Dendritic cell treated with granulocyte-macrophage colony-stimulating factor and Interleukin-4, amounts not matched to agents 40 ng/mL and 50 ng/mL, for 4 days (primary cell): Measurements from ENCODE around the gene C19orf73.
"Not testable (repeated sequence)": the region's sequence is repeated elsewhere in the genome, so short reads cannot be mapped to it uniquely, and the experiment has no call there.

Experiments used
- H3K27ac Mint-ChIP-seq: one replicate; pipeline ENCODE4 v1.8.0; 2022; ENCODE audit warnings: mild to moderate bottlenecking, mixed read lengths
- H3K27me3 Mint-ChIP-seq: one replicate; pipeline ENCODE4 v1.8.0; 2022; ENCODE audit warnings: mild to moderate bottlenecking, mixed read lengths
- H3K36me3 Mint-ChIP-seq: one replicate; pipeline ENCODE4 v1.8.0; 2022; ENCODE audit warnings: low read depth, mixed read lengths
- H3K4me1 Mint-ChIP-seq: one replicate; pipeline ENCODE4 v1.8.0; 2022; ENCODE audit warnings: low read depth, mixed read lengths
- H3K4me3 Mint-ChIP-seq: one replicate; pipeline ENCODE4 v1.8.0; 2022; ENCODE audit warnings: mild to moderate bottlenecking, moderate library complexity, mixed read lengths
- H3K9me3 Mint-ChIP-seq: one replicate; pipeline ENCODE4 v1.8.0; 2022; ENCODE audit warnings: mixed read lengths
- intact Hi-C: fragments of 100-400 bp; cut with micrococcal nuclease; formaldehyde crosslinking; loops from one replicate; pipeline ENCODE4 v1.15.0; 2022

Gene C19orf73

GRCh38 chr19:49121841-49122240, 2.9 kb upstream of the C19orf73 start:
- H3K4me3 Mint-ChIP-seq, H3K9me3 Mint-ChIP-seq, H3K36me3 Mint-ChIP-seq, intact Hi-C loops, H3K27ac Mint-ChIP-seq: not testable (repeated sequence)
- H3K27me3 Mint-ChIP-seq: peaks cover 50% of the 10 kb centered on the region
- H3K4me1 Mint-ChIP-seq: peaks cover 35% of the 10 kb centered on the region

GRCh38 chr19:49120868-49121267, 1.9 kb upstream of the C19orf73 start:
- H3K27ac Mint-ChIP-seq: no peak overlapping the region
- H3K9me3 Mint-ChIP-seq: peaks cover 7% of the 10 kb centered on the region
- peaks cover 47% of the 10 kb centered on the region for H3K27me3 Mint-ChIP-seq
- H3K4me3 Mint-ChIP-seq: peak overlapping the region; percentile 15
- intact Hi-C loops: no loop called here
- peaks cover 11% of the 10 kb centered on the region for H3K36me3 Mint-ChIP-seq
- H3K4me1 Mint-ChIP-seq: peaks cover 44% of the 10 kb centered on the region

DNA sequence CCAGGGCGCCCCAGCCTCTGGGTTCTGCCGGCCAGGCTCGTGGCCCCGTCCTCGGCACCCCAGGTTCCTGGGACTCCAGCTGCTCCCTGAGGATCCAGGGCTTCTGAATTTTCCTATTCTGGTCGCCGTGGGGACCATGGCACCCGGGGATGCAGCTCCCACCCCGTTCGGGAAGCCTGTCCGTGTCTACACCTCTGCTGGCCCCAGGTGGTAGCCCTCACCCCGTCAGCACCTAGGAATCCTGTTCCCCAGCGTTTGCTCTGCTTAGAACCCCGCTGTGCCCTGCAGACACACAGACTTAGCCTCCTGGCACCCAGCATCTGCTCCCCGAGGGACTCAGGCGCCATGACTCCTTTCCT, 1.4 kb upstream of the C19orf73 start:
- intact Hi-C loops: no loop called here
- H3K36me3 Mint-ChIP-seq: peaks cover 11% of the 10 kb centered on the region
- H3K4me1 Mint-ChIP-seq: peaks cover 46% of the 10 kb centered on the region
- peak overlapping the region; percentile 99 for H3K27ac Mint-ChIP-seq
- H3K27me3 Mint-ChIP-seq: peaks cover 43% of the 10 kb centered on the region
- peaks cover 7% of the 10 kb centered on the region for H3K9me3 Mint-ChIP-seq
- peak overlapping the region; percentile 15 for H3K4me3 Mint-ChIP-seq

DNA sequence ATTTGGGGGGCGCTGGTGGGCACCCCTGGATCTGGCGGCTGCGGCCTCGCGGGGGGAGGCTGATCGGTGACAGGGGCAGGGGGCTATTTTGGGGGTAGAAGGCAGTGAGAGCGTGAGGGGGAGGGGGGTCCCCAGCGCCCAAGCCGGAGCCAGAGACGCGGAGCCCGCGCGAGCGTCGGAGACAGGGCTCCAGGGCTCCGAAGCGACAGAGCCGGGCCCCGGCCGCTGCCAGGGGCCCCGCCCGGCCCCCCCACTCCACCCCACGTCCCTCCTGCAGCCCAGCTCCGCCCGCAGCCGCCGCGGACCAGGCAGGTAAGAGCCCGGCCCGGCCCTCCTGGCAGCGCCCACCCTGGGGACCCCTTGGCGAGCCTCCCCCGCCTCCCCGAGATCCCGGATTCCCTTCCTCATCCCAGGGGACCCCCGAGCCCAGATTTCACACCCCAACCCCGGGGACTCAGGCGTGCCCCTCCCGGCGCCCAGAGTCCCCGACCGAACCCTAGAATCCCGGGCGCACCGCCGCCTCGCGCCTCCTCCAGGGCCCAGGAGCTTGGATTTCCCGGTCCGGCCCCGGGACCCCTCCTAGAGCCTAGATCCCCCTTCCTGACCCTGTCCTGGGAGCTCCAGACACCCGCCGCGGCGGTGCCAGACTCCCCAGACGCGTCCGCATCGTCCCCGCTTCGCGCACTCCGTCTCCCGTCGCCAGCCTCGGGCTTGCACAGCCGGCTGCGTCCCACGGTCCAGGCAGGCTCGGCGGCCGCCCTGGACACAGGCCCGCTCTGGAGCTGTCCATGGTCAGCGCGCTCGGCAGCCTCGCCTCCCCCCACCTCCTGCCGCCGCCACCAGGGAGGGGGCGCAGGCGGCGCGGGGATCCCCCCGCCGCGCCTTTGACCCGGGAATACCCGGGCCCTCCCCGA, 725 bp upstream of the C19orf73 start, which contains the start of gene PPFIA3:
Gene PPFIA3, plus strand, starts transcription at position 134 of the 914 bp plus-strand sequence. CDS start 8,330 bp downstream, outside the sequence.
- H3K27me3 Mint-ChIP-seq: peaks cover 40% of the 10 kb centered on the region

DNA sequence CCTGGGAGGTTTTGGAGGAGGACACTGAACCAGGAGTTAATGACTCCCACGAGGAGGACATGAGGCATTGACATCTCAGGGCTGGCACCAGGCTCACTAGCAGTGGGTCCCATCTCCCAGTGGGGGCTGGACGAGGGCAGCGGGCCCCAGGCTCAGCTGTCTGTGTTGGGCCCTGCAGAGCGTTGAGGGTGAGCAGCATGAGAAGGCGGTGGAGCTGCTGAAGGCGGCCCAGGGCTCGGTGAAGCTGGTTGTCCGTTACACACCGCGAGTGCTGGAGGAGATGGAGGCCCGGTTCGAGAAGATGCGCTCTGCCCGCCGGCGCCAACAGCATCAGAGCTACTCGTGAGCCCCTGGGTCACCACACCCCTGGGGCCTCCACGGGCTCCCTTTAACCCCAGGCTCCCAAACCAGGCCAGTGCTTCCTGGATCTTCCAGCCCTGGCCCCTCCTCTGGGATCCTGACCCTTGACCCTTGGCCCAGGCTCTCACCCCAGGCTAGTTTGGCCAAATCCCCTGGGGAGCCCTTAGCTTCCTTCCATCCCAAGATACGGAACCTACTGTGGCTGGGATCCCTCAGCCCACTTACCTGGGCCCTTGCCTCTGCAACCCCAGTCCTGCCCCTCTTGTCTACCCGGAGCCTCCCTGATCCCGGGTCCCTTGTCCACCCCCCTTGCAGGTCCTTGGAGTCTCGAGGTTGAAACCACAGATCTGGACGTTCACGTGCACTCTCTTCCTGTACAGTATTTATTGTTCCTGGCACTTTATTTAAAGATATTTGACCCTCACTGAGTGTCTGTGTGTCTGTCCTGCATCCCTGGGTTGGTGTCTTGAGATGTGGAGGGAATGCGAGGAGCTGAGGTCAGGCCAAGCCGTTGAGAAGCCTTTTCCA, 1.0 kb downstream of the C19orf73 start:
- peaks cover 15% of the 10 kb centered on the region for H3K36me3 Mint-ChIP-seq
- peaks cover 7% of the 10 kb centered on the region for H3K9me3 Mint-ChIP-seq
- H3K27me3 Mint-ChIP-seq: peaks cover 36% of the 10 kb centered on the region
- peak overlapping the region; percentile 99 for H3K27ac Mint-ChIP-seq
- H3K4me1 Mint-ChIP-seq: peaks cover 65% of the 10 kb centered on the region
- peak overlapping the region; percentile 81 for H3K4me3 Mint-ChIP-seq
- intact Hi-C loops: loop anchor here (2.0 kb wide), 1 partner anchor 31 kb away; no protein-coding TSS in a partner anchor

More for the DNA sequence above, 725 bp upstream of the C19orf73 start, which contains the start of gene PPFIA3:
- Mint-ChIP-seq H3K27ac (peak within 1 kb of the TSS; percentile 99), H3K36me3 (peaks cover 14% of the 10 kb centered on the region), H3K4me3 (peak within 1 kb of the TSS; percentile 81), H3K4me1 (peaks cover 52% of the 10 kb centered on the region), H3K9me3 (peaks cover 7% of the 10 kb centered on the region)
- intact Hi-C loops: loop anchor here (1.0 to 2.0 kb wide), 2 partner anchors 9 to 29 kb away; no protein-coding TSS in a partner anchor

DNA sequence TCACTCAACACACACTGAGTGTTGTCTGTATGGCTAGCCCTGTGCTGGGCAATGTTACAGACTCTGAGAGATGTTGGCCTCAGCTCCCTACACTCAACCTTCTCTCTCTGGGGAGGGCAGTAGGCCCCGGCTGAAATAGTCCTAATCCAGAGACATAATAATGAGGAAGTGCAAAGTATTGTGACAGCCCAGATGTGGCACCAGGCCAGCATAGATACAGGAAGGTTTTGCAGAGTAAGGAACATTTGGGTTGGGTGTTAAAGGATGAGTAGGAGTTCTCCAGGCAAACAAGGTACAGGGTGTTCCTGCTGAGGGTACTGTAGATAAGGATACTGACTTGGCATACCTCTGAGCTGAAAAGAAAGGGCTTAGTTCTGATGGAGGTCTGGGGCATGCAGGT, 2.4 kb downstream of the C19orf73 start:
- H3K36me3 Mint-ChIP-seq: peaks cover 15% of the 10 kb centered on the region
- H3K4me3 Mint-ChIP-seq: peak overlapping the region; percentile 15
- H3K27ac Mint-ChIP-seq: peak overlapping the region; percentile 99
- peaks cover 69% of the 10 kb centered on the region for H3K4me1 Mint-ChIP-seq
- H3K9me3 Mint-ChIP-seq: peaks cover 7% of the 10 kb centered on the region
- intact Hi-C loops: no loop called here
- peaks cover 29% of the 10 kb centered on the region for H3K27me3 Mint-ChIP-seq

DNA sequence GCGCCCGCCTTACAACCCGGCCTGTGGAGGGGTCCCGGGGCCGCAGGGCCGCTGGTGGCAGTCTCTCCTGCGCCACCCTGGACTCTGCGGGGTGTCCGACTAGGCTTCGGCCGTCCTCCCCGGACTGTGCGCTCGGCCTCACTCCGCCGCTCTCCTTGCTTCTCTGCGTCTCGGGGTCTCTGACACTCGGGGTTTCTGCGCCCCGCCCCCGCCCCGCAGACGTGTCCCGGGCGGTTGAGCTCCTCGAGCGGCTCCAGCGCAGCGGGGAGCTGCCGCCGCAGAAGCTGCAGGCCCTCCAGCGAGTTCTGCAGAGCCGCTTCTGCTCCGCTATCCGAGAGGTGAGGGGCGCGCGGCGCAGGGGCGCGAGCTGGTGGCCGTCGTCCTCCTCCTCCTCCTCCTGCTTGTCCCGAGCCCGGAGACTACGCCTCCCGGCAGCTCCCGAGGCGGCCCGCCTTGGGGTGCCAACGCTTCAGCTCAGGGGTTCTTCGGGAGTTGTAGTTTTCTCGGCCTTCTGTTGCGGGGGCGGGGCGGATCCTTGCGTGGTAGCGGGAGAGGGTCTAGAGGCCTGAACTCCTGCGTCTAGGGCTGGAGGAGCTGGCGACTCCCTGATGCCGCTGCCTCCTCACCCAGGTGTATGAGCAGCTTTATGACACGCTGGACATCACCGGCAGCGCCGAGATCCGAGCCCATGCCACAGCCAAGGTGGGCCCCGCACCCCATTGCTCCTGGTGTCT, 4.1 kb downstream of the C19orf73 start:
- Mint-ChIP-seq H3K9me3 (peaks cover 7% of the 10 kb centered on the region), H3K4me1 (peaks cover 62% of the 10 kb centered on the region), H3K27me3 (peaks cover 12% of the 10 kb centered on the region), H3K36me3 (peaks cover 15% of the 10 kb centered on the region), H3K4me3 (peak overlapping the region; percentile 93), H3K27ac (peak overlapping the region; percentile 81)
- intact Hi-C loops: no loop called here

DNA sequence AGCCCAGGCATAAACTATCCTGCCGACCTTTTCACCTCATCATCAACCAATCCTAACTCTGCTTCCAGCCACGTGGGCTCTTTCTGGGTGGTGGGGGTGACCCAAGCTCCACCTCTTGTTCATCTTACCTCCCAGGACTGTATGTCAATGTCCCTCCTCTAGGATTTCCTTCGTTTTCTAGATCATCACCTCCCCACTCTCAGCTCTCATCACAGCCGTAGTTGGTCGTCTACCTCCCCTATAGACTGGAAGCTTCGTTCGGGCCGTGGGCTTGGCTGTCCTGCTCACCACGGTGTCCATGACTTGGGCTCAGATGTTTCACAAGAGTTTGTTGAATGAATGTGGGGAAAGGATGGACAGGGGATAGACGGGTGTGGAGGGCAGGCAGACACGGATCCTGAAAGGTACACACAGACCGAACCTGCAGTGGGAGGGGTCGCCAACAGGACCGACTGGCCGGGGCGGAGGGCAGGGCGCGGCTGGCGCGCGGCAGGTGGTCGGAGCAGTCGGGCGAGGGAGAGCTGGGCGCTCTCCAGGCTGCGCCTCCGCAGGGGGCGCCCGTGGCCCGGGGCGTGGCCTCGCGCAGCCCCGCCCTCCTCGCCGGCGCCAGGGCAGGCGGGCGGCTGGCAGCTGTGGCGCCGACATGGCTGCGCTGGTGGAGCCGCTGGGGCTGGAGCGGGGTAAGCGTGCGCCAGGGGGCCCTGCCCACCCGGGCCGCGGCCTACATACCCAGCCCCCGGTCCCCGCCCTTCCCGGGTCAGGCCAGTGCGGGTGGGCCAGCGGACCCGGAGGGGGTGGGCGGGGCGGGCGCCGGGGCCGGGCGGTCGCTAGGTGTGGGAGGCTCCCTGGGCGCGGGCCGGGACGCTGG, 4.9 kb downstream of the C19orf73 start, which contains the start of gene LIN7B:
Gene LIN7B, plus strand, starts transcription at position 609 of the 868 bp plus-strand sequence. Its CDS starts 35 bp downstream, at position 644.
- Mint-ChIP-seq H3K27me3 (peaks cover 10% of the 10 kb centered on the region), H3K4me3 (peak within 1 kb of the TSS; percentile 93), H3K27ac (peak within 1 kb of the TSS; percentile 81), H3K9me3 (peaks cover 7% of the 10 kb centered on the region), H3K36me3 (peaks cover 19% of the 10 kb centered on the region), H3K4me1 (peaks cover 62% of the 10 kb centered on the region)
- intact Hi-C loops: no loop called here

- H3K4me3 Mint-ChIP-seq: no peak overlapping the region
- H3K4me1 Mint-ChIP-seq: peaks cover 40% of the 10 kb centered on the region
- peaks cover 2% of the 10 kb centered on the region for H3K9me3 Mint-ChIP-seq
- H3K27me3 Mint-ChIP-seq: peaks cover 10% of the 10 kb centered on the region
- H3K36me3 Mint-ChIP-seq: peaks cover 40% of the 10 kb centered on the region
- H3K27ac Mint-ChIP-seq: no peak overlapping the region
- intact Hi-C loops: no loop called here
Observed at GRCh38 chr19:49111218-49111998, 7.5 kb downstream of the C19orf73 start.

DNA sequence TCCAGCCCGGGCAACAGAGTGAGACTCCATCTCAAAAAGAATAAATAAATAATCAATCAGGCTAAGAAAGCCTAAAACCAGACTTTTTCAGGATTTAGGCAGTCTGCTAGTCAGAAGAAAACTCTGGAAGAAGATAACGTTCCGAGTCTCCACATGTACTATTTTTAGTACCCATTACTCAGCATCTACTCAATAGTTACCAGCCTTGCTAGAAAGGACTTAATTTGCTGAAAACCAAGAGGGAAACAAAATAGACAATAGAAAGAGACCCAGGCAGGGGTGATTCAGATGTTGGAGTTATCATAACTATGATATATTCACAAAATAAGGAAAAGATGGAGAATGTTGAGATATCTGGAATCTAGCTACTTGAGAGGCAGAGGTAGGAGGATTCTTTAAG, 8.4 kb downstream of the C19orf73 start:
- H3K4me3 Mint-ChIP-seq: no peak overlapping the region
- H3K9me3 Mint-ChIP-seq: no peaks in the 10 kb centered on the region
- intact Hi-C loops: no loop called here
- H3K27me3 Mint-ChIP-seq: peaks cover 10% of the 10 kb centered on the region
- peaks cover 43% of the 10 kb centered on the region for H3K36me3 Mint-ChIP-seq
- H3K27ac Mint-ChIP-seq: no peak overlapping the region
- peaks cover 34% of the 10 kb centered on the region for H3K4me1 Mint-ChIP-seq

DNA sequence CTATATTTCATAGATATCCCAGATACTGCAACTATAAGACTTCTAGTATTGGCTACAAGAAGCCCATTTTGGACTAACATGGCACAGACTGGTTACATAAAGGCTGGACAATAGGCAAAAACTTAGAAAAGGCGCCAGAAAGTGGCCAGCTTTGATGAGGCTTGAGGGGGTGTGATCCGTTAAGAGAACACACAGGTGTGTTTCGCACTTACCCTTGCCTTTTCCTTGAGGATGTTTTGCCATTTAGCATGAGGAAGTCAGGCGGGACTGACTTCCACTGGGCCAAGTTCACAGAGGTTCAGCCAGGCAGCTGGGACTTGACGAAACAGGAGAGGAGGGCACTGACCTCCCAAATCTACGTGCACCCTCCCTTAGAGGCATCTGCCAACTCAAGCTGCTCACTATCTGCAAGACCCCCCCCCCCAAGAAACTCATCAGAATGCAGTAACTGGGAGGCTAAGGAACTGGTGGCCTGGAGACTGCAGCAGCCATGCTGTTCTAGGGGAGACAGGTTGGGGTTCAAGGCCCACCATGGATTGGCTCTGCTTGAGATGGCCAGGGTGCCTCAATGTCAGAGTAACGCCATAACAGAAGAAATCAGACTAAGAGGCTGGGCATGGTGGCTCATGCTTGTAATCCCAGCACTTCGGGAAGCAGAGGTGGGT, 9.2 kb downstream of the C19orf73 start:
- Mint-ChIP-seq H3K27me3 (peaks cover 10% of the 10 kb centered on the region), H3K9me3 (no peaks in the 10 kb centered on the region), H3K27ac (no peak overlapping the region), H3K36me3 (peaks cover 49% of the 10 kb centered on the region), H3K4me3 (no peak overlapping the region), H3K4me1 (peaks cover 32% of the 10 kb centered on the region)
- intact Hi-C loops: no loop called here
